Natural killer cell treated with Interleukin-12 subunit alpha and Interleukin-12 subunit beta and Interleukin-15 and Interleukin-18, amount 100 ng/mL, for 72 hours (primary cell): ENCODE measurements around the gene DDR2. TPM values are rescaled to one million over a fixed set of nuclear protein-coding genes. Genes with fewer than 3 reads are reported as not detected.

Source experiments
- ATAC-seq, 2 donors: fragments of 150-1000 bp; cut with Tn5 transposase in 1 of 2; sonication (Bioruptor Pico), chemical (Tn5 transposase) in 1 of 2; 2 replicates each; pipeline ENCODE4 v1.10.0; 2021
- DNase-seq: peaks from one replicate; pipeline ENCODE4 v3.0.0; 2022; ENCODE audit warnings: low spot score
- H3K27ac Mint-ChIP-seq, 2 donors: 1 replicate in 1 of 2; 2 replicates in 1 of 2; pipeline ENCODE4 v1.8.0; 2022; ENCODE audit warnings: mixed read lengths in 2 of 2, mild to moderate bottlenecking in 1 of 2, moderate library complexity in 1 of 2
- H3K27me3 Mint-ChIP-seq, 2 donors: 1 replicate in 1 of 2; 2 replicates in 1 of 2; pipeline ENCODE4 v1.8.0; 2022; ENCODE audit warnings: mixed read lengths in 2 of 2
- H3K36me3 Mint-ChIP-seq: one replicate; pipeline ENCODE4 v1.8.0; 2022; ENCODE audit warnings: mixed read lengths
- H3K4me1 Mint-ChIP-seq, 2 donors: 1 replicate in 1 of 2; 2 replicates in 1 of 2; pipeline ENCODE4 v1.8.0; 2022; ENCODE audit warnings: low read depth in 2 of 2, mixed read lengths in 2 of 2, mild to moderate bottlenecking in 1 of 2
- H3K4me3 Mint-ChIP-seq: one replicate; pipeline ENCODE4 v1.8.0; 2022; ENCODE audit warnings: mixed read lengths
- H3K9me3 Mint-ChIP-seq: 2 replicates; pipeline ENCODE4 v1.8.0; 2022; ENCODE audit warnings: mixed read lengths
- total RNA-seq, 2 donors: library from RNA; stranded (reverse); gene quantifications; one replicate each; pipeline ENCODE4 v1.2.3, GENCODE V29; 2022

DDR2 gene
- total RNA-seq, 2 donors from 2014 or later = 0.57 to 2.3 TPM

- H3K9me3 Mint-ChIP-seq = no peaks in the 10 kb centered on the region
- peaks cover 7 to 14% of the 10 kb centered on the region in 2 donors for H3K27me3 Mint-ChIP-seq
- H3K4me1 Mint-ChIP-seq = peaks cover 15 to 21% of the 10 kb centered on the region in 2 donors
- H3K36me3 Mint-ChIP-seq = no peaks in the 10 kb centered on the region
- DNase-seq (no peak), ATAC-seq (peak; percentile 55 to 85)
- no peak overlapping the region for H3K27ac Mint-ChIP-seq
- H3K4me3 Mint-ChIP-seq = peak overlapping the region; percentile 76
Measured at GRCh38 chr1:162823231-162823630, 191.0 kb downstream of the DDR2 start.

- Mint-ChIP-seq H3K27ac (peak overlapping the region in 1 of 2 donors; percentile 9), H3K36me3 (no peaks in the 10 kb centered on the region), H3K4me3 (no peak overlapping the region), H3K9me3 (no peaks in the 10 kb centered on the region), H3K27me3 (peaks cover 7 to 14% of the 10 kb centered on the region in 2 donors), H3K4me1 (peaks cover 15 to 21% of the 10 kb centered on the region in 2 donors)
- ATAC-seq (no peak), DNase-seq (no peak)
Measured at GRCh38 chr1:162823771-162824525, 191.7 kb downstream of the DDR2 start.

- ATAC-seq (no peak), DNase-seq (no peak)
- Mint-ChIP-seq H3K4me3 (no peak overlapping the region), H3K36me3 (no peaks in the 10 kb centered on the region), H3K27ac (no peak overlapping the region), H3K9me3 (no peaks in the 10 kb centered on the region), H3K27me3 (peaks cover 0 to 8% of the 10 kb centered on the region in 2 donors), H3K4me1 (no peaks in the 10 kb centered on the region)
Measured at GRCh38 chr1:162829268-162829667, 197.0 kb downstream of the DDR2 start.

- peaks cover 0 to 5% of the 10 kb centered on the region in 2 donors for H3K27me3 Mint-ChIP-seq
- peaks cover 2% of the 10 kb centered on the region for H3K9me3 Mint-ChIP-seq
- H3K4me3 Mint-ChIP-seq = no peak overlapping the region
- H3K27ac Mint-ChIP-seq = no peak overlapping the region
- H3K36me3 Mint-ChIP-seq = no peaks in the 10 kb centered on the region
- ATAC-seq = no peak
- no peak for DNase-seq
- H3K4me1 Mint-ChIP-seq = peaks cover 7 to 12% of the 10 kb centered on the region in 2 donors
Measured at GRCh38 chr1:162832470-162832869, 200.2 kb downstream of the DDR2 start.

- H3K36me3 Mint-ChIP-seq = peaks cover 12% of the 10 kb centered on the region
- H3K27me3 Mint-ChIP-seq = peaks cover 11 to 14% of the 10 kb centered on the region in 2 donors
- H3K4me1 Mint-ChIP-seq = peaks cover 7 to 12% of the 10 kb centered on the region in 2 donors
- ATAC-seq (peak in 1 of 2 donors; percentile 84), DNase-seq (no peak)
- peak overlapping the region; percentile 15 for H3K4me3 Mint-ChIP-seq
- no peak overlapping the region for H3K27ac Mint-ChIP-seq
- H3K9me3 Mint-ChIP-seq = peaks cover 2% of the 10 kb centered on the region
Measured at GRCh38 chr1:162835157-162835899, 203.1 kb downstream of the DDR2 start.

Other genes with a start within 250 kb of the DDR2 start
- 10 to 100 TPM; 12.7 to 19.5 TPM for gene SH2D1B, start 220.3 kb upstream of the DDR2 start, total RNA-seq
- 10 to 100 TPM; 63.2 to 78.9 TPM for gene UHMK1, start 134.6 kb upstream of the DDR2 start, total RNA-seq
- gene UAP1, start 70.7 kb upstream of the DDR2 start, total RNA-seq = 10 to 100 TPM; 24.3 to 40.8 TPM
- gene HSD17B7, start 158.2 kb downstream of the DDR2 start, total RNA-seq = 10 to 100 TPM; 24.7 to 54.7 TPM
- gene CCDC190, start 228.7 kb downstream of the DDR2 start, total RNA-seq = not detected